WERI-Rb-1 (cell line): ENCODE data around the gene PTPRH.

ENCODE experiments used
- DNase-seq: peaks from one replicate; pipeline ENCODE4 v3.0.0-alpha.2; 2020
- H3K27ac ChIP-seq: fragments of 250-450 bp; sonication (Bioruptor Pico); 2 replicates; pipeline ENCODE4 v1.5.1; 2020; ENCODE audit warnings: mild to moderate bottlenecking, moderate library complexity
- H3K27me3 ChIP-seq: fragments of 250-450 bp; sonication (Bioruptor Pico); 2 replicates; pipeline ENCODE4 v1.5.1; 2021; ENCODE audit warnings: mild to moderate bottlenecking, low read depth, moderate library complexity; ENCODE audit not compliant: insufficient read depth, severe bottlenecking
- H3K36me3 ChIP-seq: fragments of 250-450 bp; sonication (Bioruptor Pico); 2 replicates; pipeline ENCODE4 v1.5.1; 2020; ENCODE audit warnings: mild to moderate bottlenecking, moderate library complexity
- H3K4me3 ChIP-seq: 2 replicates; pipeline ENCODE4 v1.5.1; 2011; ENCODE audit warnings: low read depth, mild to moderate bottlenecking, control low read depth, low read length
- H3K9me3 ChIP-seq: fragments of 250-450 bp; sonication (Bioruptor Pico); 2 replicates; pipeline ENCODE4 v1.5.1; 2021; ENCODE audit warnings: mild to moderate bottlenecking, moderate library complexity; ENCODE audit not compliant: severe bottlenecking
- TF ChIP-seq, protein P1 (sequence below): IDR thresholded peaks from 2 replicates; pipeline ENCODE4 v1.5.1; 2011; ENCODE audit warnings: low read depth, mild to moderate bottlenecking, control low read depth, inconsistent platforms, low read length

The PTPRH gene

GRCh38 chr19:55188625-55189024 lies 20.7 kb downstream of the PTPRH start:
- no peaks in the 10 kb centered on the region for H3K9me3 ChIP-seq
- no peak overlapping the region for H3K27ac ChIP-seq
- H3K36me3 ChIP-seq = no peaks in the 10 kb centered on the region
- TF ChIP-seq, protein P1, sequence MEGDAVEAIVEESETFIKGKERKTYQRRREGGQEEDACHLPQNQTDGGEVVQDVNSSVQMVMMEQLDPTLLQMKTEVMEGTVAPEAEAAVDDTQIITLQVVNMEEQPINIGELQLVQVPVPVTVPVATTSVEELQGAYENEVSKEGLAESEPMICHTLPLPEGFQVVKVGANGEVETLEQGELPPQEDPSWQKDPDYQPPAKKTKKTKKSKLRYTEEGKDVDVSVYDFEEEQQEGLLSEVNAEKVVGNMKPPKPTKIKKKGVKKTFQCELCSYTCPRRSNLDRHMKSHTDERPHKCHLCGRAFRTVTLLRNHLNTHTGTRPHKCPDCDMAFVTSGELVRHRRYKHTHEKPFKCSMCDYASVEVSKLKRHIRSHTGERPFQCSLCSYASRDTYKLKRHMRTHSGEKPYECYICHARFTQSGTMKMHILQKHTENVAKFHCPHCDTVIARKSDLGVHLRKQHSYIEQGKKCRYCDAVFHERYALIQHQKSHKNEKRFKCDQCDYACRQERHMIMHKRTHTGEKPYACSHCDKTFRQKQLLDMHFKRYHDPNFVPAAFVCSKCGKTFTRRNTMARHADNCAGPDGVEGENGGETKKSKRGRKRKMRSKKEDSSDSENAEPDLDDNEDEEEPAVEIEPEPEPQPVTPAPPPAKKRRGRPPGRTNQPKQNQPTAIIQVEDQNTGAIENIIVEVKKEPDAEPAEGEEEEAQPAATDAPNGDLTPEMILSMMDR = no peak
- DNase-seq = no peak
- H3K4me3 ChIP-seq = no peak overlapping the region
- H3K27me3 ChIP-seq = no peaks in the 10 kb centered on the region

DNA sequence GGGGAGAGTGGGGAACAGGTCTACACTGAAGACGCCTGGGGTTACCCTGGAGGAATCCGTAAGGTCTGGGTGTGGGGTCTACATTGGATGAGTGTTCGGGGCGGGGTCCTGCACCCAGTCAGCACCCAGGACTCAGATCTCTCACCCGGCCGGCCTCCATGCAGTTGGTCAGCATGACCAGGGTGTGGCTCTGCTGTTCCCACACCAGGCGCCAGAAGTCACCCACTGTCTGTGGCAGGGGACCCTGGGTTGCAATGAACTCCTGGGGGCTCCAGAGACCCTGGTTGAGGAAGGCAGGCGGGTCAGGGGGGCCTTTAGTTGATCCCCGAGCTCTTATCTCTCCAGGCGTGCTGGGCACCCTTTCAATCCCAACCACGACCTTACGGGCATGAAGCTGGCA lies 23.2 kb downstream of the PTPRH start:
- Histone ChIP-seq H3K9me3 (no peaks in the 10 kb centered on the region), H3K27ac (no peak overlapping the region), H3K36me3 (no peaks in the 10 kb centered on the region), H3K4me3 (no peak overlapping the region), H3K27me3 (no peaks in the 10 kb centered on the region)
- no peak for DNase-seq
- TF ChIP-seq, protein P1 = no peak

GRCh38 chr19:55181740-55182139 lies 27.6 kb downstream of the PTPRH start:
- Histone ChIP-seq H3K27ac (no peak overlapping the region), H3K4me3 (no peak overlapping the region)
- TF ChIP-seq, protein P1 = no peak

GRCh38 chr19:55179606-55180484 lies 29.5 kb downstream of the PTPRH start, which contains the start of gene SYT5:
Gene SYT5 (minus strand): TSS chr19:55180289. CDS start chr19:55179041, 1,248 bp downstream.
- DNase-seq = peak; percentile 32
- H3K36me3 ChIP-seq = no peaks in the 10 kb centered on the region
- H3K4me3 ChIP-seq = peak within 1 kb of the TSS; percentile 57
- TF ChIP-seq, protein P1 = no peak
- H3K9me3 ChIP-seq = peaks cover 11% of the 10 kb centered on the region
- H3K27ac ChIP-seq = peak within 1 kb of the TSS; percentile 38
- no peaks in the 10 kb centered on the region for H3K27me3 ChIP-seq

More at GRCh38 chr19:55181740-55182139, 27.6 kb downstream of the PTPRH start:
- Histone ChIP-seq H3K27me3 (no peaks in the 10 kb centered on the region), H3K9me3 (peaks cover 4% of the 10 kb centered on the region), H3K36me3 (no peaks in the 10 kb centered on the region)
- DNase-seq = no peak

DNA sequence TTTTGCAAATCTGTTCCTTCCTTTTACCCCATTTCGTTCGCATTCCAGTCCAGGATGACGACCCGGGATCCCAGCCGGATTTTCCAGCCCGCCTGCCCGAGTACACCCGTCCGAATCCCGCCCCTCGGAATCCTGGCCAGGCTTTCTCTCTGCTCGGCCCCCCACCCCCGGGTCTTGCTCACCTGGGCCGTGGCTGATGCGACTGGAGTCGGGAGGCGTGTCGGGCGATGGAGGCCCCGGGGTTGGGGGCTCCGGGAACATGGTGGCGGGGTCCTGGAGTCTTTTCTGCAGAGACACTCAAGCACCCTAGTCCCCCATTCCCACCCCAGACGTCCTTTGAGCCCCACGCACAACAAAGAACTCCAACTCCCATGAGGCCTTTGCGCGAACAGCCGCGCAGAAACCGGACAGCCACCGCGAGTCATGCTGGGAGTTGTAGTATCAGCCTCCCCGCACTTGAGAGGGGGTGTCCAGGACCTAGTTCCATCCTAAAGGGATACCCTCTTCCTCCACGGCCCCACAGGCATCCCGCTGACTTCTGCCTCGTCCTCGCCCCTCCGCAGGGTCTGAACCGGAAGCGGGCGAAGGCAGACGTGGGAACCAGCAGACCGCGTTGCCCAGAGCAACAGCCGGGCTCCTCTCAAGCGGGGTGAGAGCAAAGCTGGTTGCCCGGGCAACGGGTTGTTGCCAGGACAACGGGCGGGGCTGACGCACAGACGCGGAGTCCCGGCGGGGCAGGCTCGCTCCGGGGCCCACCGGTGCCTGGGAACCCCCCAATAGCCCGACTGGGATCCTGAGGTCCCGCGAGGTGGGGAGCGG lies 30.3 kb downstream of the PTPRH start:
- Histone ChIP-seq H3K4me3 (peak overlapping the region; percentile 57), H3K36me3 (no peaks in the 10 kb centered on the region), H3K9me3 (peaks cover 15% of the 10 kb centered on the region), H3K27ac (peak overlapping the region; percentile 38), H3K27me3 (no peaks in the 10 kb centered on the region)
- TF ChIP-seq, protein P1 = no peak
- DNase-seq = peak; percentile 84
